ENCODE results near the gene PLA2R1.

- TF ChIP-seq MAX (IDR thresholded peaks at IDR 0.05) (no peak), KDM5A (IDR thresholded peaks at IDR 0.05) (no peak), RFX5 (IDR thresholded peaks at IDR 0.05) (no peak), POLR2A (IDR thresholded peaks at IDR 0.05; ENCODE audit: low read length) (no peak), CEBPB (IDR thresholded peaks at IDR 0.05) (no peak), CTCF (IDR thresholded peaks at IDR 0.05) (no peak), JUN (IDR thresholded peaks at IDR 0.05) (no peak), MYC (IDR thresholded peaks at IDR 0.05; ENCODE audit: borderline replicate concordance, low read length) (no peak), HDAC2 (IDR thresholded peaks at IDR 0.05) (no peak), BHLHE40 (IDR thresholded peaks at IDR 0.05; ENCODE audit: low read depth, low read length) (no peak), HOXA7 (CRISPR knock-in tag; IDR thresholded peaks at IDR 0.05) (no peak), ZSCAN20 (CRISPR knock-in tag; IDR thresholded peaks at IDR 0.05) (no peak), GATA3 (IDR thresholded peaks at IDR 0.05; ENCODE audit: borderline replicate concordance) (no peak)
Observed at GRCh38 chr2:159961451-159961850, 101.0 kb downstream of the PLA2R1 start.

All from A549 (cell line).